Mesendoderm (in vitro differentiated cells): ENCODE measurements around the gene SPG7.

ENCODE experiments used
- DNase-seq: peaks from one replicate; pipeline ENCODE4 v3.0.0; 2013
- H2AK5ac ChIP-seq: 2 replicates; pipeline ENCODE4 v1.6.1; 2013; ENCODE audit warnings: low read length, inconsistent platforms
- H2BK120ac ChIP-seq: 2 replicates; pipeline ENCODE4 v1.6.1; 2013; ENCODE audit warnings: low read depth, mild to moderate bottlenecking, low read length, moderate library complexity, mixed read lengths
- H2BK15ac ChIP-seq: replicated peaks from 2 replicates; pipeline ENCODE4 v1.6.1; 2013; ENCODE audit warnings: low read depth, mild to moderate bottlenecking, moderate library complexity
- H2BK5ac ChIP-seq: 2 replicates; pipeline ENCODE4 v1.6.1; 2013; ENCODE audit warnings: low read length, inconsistent platforms
- H3K18ac ChIP-seq: 2 replicates; pipeline ENCODE4 v1.6.1; 2013; ENCODE audit warnings: mild to moderate bottlenecking, low read length, mixed read lengths
- H3K23ac ChIP-seq: one replicate; pipeline ENCODE4 v1.6.1; 2013; ENCODE audit warnings: low read length
- H3K27ac ChIP-seq: 2 replicates; pipeline ENCODE4 v1.5.1; 2013; ENCODE audit warnings: low read depth, mild to moderate bottlenecking, inconsistent platforms, low read length, moderate library complexity
- H3K27me3 ChIP-seq: 2 replicates; pipeline ENCODE4 v1.6.1; 2013; ENCODE audit warnings: low read length, control low read depth, mild to moderate bottlenecking, inconsistent platforms; ENCODE audit not compliant: insufficient read depth, poor library complexity
- H3K36me3 ChIP-seq: 2 replicates; pipeline ENCODE4 v1.6.1; 2013; ENCODE audit warnings: low read length, inconsistent platforms; ENCODE audit not compliant: control insufficient read depth, insufficient read depth
- H3K4ac ChIP-seq: one replicate; pipeline ENCODE4 v1.6.1; 2013; ENCODE audit warnings: low read depth, mild to moderate bottlenecking, low read length, moderate library complexity
- H3K4me1 ChIP-seq: 2 replicates; pipeline ENCODE4 v1.6.1; 2013; ENCODE audit warnings: low read depth, low read length, inconsistent platforms; ENCODE audit not compliant: control insufficient read depth
- H3K4me2 ChIP-seq: 2 replicates; pipeline ENCODE4 v1.6.1; 2013; ENCODE audit warnings: low read length
- H3K4me3 ChIP-seq: 2 replicates; pipeline ENCODE4 v1.5.1; 2013; ENCODE audit warnings: mild to moderate bottlenecking, low read length
- H3K56ac ChIP-seq: one replicate; pipeline ENCODE4 v1.6.1; 2013; ENCODE audit warnings: low read length
- H3K79me1 ChIP-seq: 2 replicates; pipeline ENCODE4 v1.6.1; 2013; ENCODE audit warnings: low read length, inconsistent platforms
- H3K79me2 ChIP-seq: 2 replicates; pipeline ENCODE4 v1.6.1; 2013; ENCODE audit warnings: mild to moderate bottlenecking, low read length; ENCODE audit not compliant: control insufficient read depth, insufficient read depth
- H3K9ac ChIP-seq: 2 replicates; pipeline ENCODE4 v1.6.1; 2013; ENCODE audit warnings: low read length, inconsistent platforms
- H4K5ac ChIP-seq: one replicate; pipeline ENCODE4 v1.6.1; 2013; ENCODE audit warnings: low read length
- H4K8ac ChIP-seq: one replicate; pipeline ENCODE4 v1.6.1; 2013; ENCODE audit warnings: low read depth, mild to moderate bottlenecking, control low read depth, low read length, moderate library complexity
- WGBS: extraction: QIAGEN DNeasy Blood & Tissue Kit; methylation state at CpG from one replicate; pipeline ENCODE4 v1.1.7; 2013; ENCODE audit warnings: low lambda C conversion rate, missing lambda C conversion rate; ENCODE audit not compliant: insufficient coverage; ENCODE audit errors: extremely low coverage; 5-methylcytosine and 5-hydroxymethylcytosine counted together

SPG7 gene

GRCh38 chr16:89574681-89575246 lies 66.6 kb downstream of the SPG7 start:
- H3K9ac ChIP-seq: peak overlapping the region; percentile 66
- no CpG with 5 or more reads among the region's 55 CpGs for WGBS
- H3K36me3 ChIP-seq: no peaks in the 10 kb centered on the region
- no peaks in the 10 kb centered on the region for H3K79me2 ChIP-seq
- H2BK15ac ChIP-seq: no peak overlapping the region
- DNase-seq: peak; percentile 90
- no peak overlapping the region for H3K4ac ChIP-seq
- peaks cover 9% of the 10 kb centered on the region for H3K27me3 ChIP-seq
- no peak overlapping the region for H4K5ac ChIP-seq
- H3K23ac ChIP-seq: no peak overlapping the region
- H3K4me1 ChIP-seq: no peaks in the 10 kb centered on the region
- H3K4me2 ChIP-seq: peak overlapping the region; percentile 78
- peak overlapping the region; percentile 38 for H3K4me3 ChIP-seq
- no peaks in the 10 kb centered on the region for H3K79me1 ChIP-seq
- H3K18ac ChIP-seq: no peak overlapping the region
- H4K8ac ChIP-seq: no peak overlapping the region
- H2AK5ac ChIP-seq: no peak overlapping the region
- no peak overlapping the region for H2BK5ac ChIP-seq
- no peak overlapping the region for H3K27ac ChIP-seq
- peak overlapping the region; percentile 88 for H3K56ac ChIP-seq
- H2BK120ac ChIP-seq: no peak overlapping the region

GRCh38 chr16:89575247-89576152 lies 67.3 kb downstream of the SPG7 start, which contains the start of gene CPNE7:
Gene CPNE7, plus strand, starts transcription at chr16:89575758. Its CDS starts 140 bp downstream, at chr16:89575898.
- H3K4me3 ChIP-seq: peak within 1 kb of the TSS; percentile 38
- peaks cover 9% of the 10 kb centered on the region for H3K27me3 ChIP-seq
- H3K4me2 ChIP-seq: peak within 1 kb of the TSS; percentile 78
- H2BK120ac ChIP-seq: no peak within 1 kb of the TSS
- no peaks in the 10 kb centered on the region for H3K79me2 ChIP-seq
- no peaks in the 10 kb centered on the region for H3K79me1 ChIP-seq
- H3K4ac ChIP-seq: peak within 1 kb of the TSS; percentile 2
- H3K36me3 ChIP-seq: no peaks in the 10 kb centered on the region
- no peak within 1 kb of the TSS for H4K8ac ChIP-seq
- H2AK5ac ChIP-seq: no peak within 1 kb of the TSS
- H3K56ac ChIP-seq: peak within 1 kb of the TSS; percentile 88
- H3K18ac ChIP-seq: no peak within 1 kb of the TSS
- H3K9ac ChIP-seq: peak within 1 kb of the TSS; percentile 66
- H3K27ac ChIP-seq: no peak within 1 kb of the TSS
- WGBS: no CpG with 5 or more reads among the region's 103 CpGs
- no peaks in the 10 kb centered on the region for H3K4me1 ChIP-seq
- H4K5ac ChIP-seq: no peak within 1 kb of the TSS
- no peak for DNase-seq
- no peak within 1 kb of the TSS for H2BK5ac ChIP-seq
- H3K23ac ChIP-seq: peak within 1 kb of the TSS; percentile 80
- H2BK15ac ChIP-seq: no peak within 1 kb of the TSS

GRCh38 chr16:89576153-89577054 lies 68.2 kb downstream of the SPG7 start:
- Histone ChIP-seq H3K27me3 (peaks cover 9% of the 10 kb centered on the region), H3K27ac (no peak overlapping the region), H2BK5ac (no peak overlapping the region), H4K5ac (no peak overlapping the region), H3K79me1 (no peaks in the 10 kb centered on the region), H3K56ac (peak overlapping the region; percentile 56), H2BK120ac (no peak overlapping the region), H3K4me3 (no peak overlapping the region), H4K8ac (no peak overlapping the region), H2AK5ac (no peak overlapping the region), H3K9ac (no peak overlapping the region), H3K4me1 (no peaks in the 10 kb centered on the region), H3K4ac (peak overlapping the region; percentile 2), H3K79me2 (no peaks in the 10 kb centered on the region), H3K23ac (peak overlapping the region; percentile 80), H2BK15ac (no peak overlapping the region), H3K36me3 (no peaks in the 10 kb centered on the region), H3K4me2 (peak overlapping the region; percentile 70), H3K18ac (no peak overlapping the region)
- DNase-seq: no peak
- no CpG with 5 or more reads among the region's 89 CpGs for WGBS

- H2BK120ac ChIP-seq: no peak overlapping the region
- no peak overlapping the region for H3K18ac ChIP-seq
- no peak overlapping the region for H3K4me2 ChIP-seq
- H3K27ac ChIP-seq: no peak overlapping the region
- no peaks in the 10 kb centered on the region for H3K36me3 ChIP-seq
- WGBS: no CpG with 5 or more reads among the region's 25 CpGs
- H3K23ac ChIP-seq: no peak overlapping the region
- H3K4me3 ChIP-seq: no peak overlapping the region
- H3K4ac ChIP-seq: no peak overlapping the region
- no peaks in the 10 kb centered on the region for H3K79me1 ChIP-seq
- no peak overlapping the region for H4K8ac ChIP-seq
- H4K5ac ChIP-seq: no peak overlapping the region
- no peaks in the 10 kb centered on the region for H3K4me1 ChIP-seq
- H2BK15ac ChIP-seq: no peak overlapping the region
- no peak overlapping the region for H3K56ac ChIP-seq
- H3K9ac ChIP-seq: no peak overlapping the region
- no peak for DNase-seq
- no peak overlapping the region for H2AK5ac ChIP-seq
- H3K79me2 ChIP-seq: no peaks in the 10 kb centered on the region
- H2BK5ac ChIP-seq: no peak overlapping the region
- peaks cover 9% of the 10 kb centered on the region for H3K27me3 ChIP-seq
Measured at GRCh38 chr16:89577055-89577759, 69.0 kb downstream of the SPG7 start.

- no peak for DNase-seq
- H2BK5ac ChIP-seq: no peak overlapping the region
- no peak overlapping the region for H3K4me3 ChIP-seq
- H3K4ac ChIP-seq: no peak overlapping the region
- H3K36me3 ChIP-seq: no peaks in the 10 kb centered on the region
- no peaks in the 10 kb centered on the region for H3K79me2 ChIP-seq
- H3K4me1 ChIP-seq: no peaks in the 10 kb centered on the region
- no peak overlapping the region for H2BK15ac ChIP-seq
- no peak overlapping the region for H3K18ac ChIP-seq
- H3K27ac ChIP-seq: no peak overlapping the region
- no peak overlapping the region for H3K23ac ChIP-seq
- no peak overlapping the region for H3K4me2 ChIP-seq
- WGBS: no CpG with 5 or more reads among the region's 15 CpGs
- H3K27me3 ChIP-seq: peaks cover 9% of the 10 kb centered on the region
- no peak overlapping the region for H3K56ac ChIP-seq
- H3K9ac ChIP-seq: no peak overlapping the region
- no peaks in the 10 kb centered on the region for H3K79me1 ChIP-seq
- H4K5ac ChIP-seq: no peak overlapping the region
- no peak overlapping the region for H4K8ac ChIP-seq
- no peak overlapping the region for H2BK120ac ChIP-seq
- H2AK5ac ChIP-seq: no peak overlapping the region
Measured at GRCh38 chr16:89579351-89579750, 71.1 kb downstream of the SPG7 start.
